HUES6 (cell line): ENCODE measurements around the gene ANO1.
"Not testable (repeated sequence)": the region's sequence is repeated elsewhere in the genome, so short reads cannot be mapped to it uniquely, and the experiment has no call there.

ENCODE experiments used
- H3K27ac ChIP-seq: 2 replicates; pipeline ENCODE4 v1.7.0; 2013; ENCODE audit warnings: low read depth, mild to moderate bottlenecking, low read length, inconsistent platforms
- H3K27me3 ChIP-seq: 2 replicates; pipeline ENCODE4 v1.6.1; 2013; ENCODE audit warnings: low read length; ENCODE audit not compliant: control insufficient read depth, insufficient read depth
- H3K36me3 ChIP-seq: 2 replicates; pipeline ENCODE4 v1.6.1; 2013; ENCODE audit warnings: low read length; ENCODE audit not compliant: control insufficient read depth, insufficient read depth
- H3K4me1 ChIP-seq: 2 replicates; pipeline ENCODE4 v1.6.1; 2013; ENCODE audit warnings: low read length; ENCODE audit not compliant: control insufficient read depth, insufficient read depth
- H3K4me3 ChIP-seq: 2 replicates; pipeline ENCODE4 v1.5.1; 2013; ENCODE audit warnings: low read depth, low read length
- H3K9ac ChIP-seq: one replicate; pipeline ENCODE4 v1.6.1; 2013; ENCODE audit warnings: mild to moderate bottlenecking, low read length
- H3K9me3 ChIP-seq: 2 replicates; pipeline ENCODE4 v1.6.1; 2013; ENCODE audit warnings: low read depth, low read length; ENCODE audit not compliant: control insufficient read depth, insufficient read depth

The ANO1 gene

DNA sequence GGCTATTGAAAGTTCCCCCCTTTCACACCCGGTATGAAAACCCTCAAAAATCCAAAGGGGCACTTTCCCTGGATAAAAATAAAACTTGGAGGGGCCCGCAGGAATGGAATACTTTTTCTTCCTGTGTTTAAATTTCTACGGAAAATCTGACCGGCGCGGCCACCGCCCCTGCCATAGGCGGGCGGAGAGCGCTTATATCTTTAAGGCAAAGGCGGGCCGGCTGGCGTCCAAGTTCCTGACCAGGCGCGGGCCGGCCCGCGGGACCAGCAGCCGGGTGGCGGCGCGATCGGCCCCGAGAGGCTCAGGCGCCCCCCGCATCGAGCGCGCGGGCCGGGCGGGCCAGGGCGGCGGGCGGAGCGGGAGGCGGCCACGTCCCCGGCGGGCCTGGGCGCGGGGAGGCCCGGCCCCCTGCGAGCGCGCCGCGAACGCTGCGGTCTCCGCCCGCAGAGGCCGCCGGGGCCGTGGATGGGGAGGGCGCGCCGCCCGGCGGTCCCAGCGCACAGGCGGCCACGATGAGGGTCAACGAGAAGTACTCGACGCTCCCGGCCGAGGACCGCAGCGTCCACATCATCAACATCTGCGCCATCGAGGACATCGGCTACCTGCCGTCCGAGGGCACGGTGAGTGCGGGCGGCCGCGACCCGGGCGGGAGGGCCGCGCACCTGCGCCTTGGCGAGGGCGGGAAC lies at the start of gene ANO1:
Gene ANO1, plus strand, starts transcription at position 223 of the 686 bp plus-strand sequence. Its CDS starts 290 bp downstream, at position 513.
- H3K4me3 ChIP-seq: peak within 1 kb of the TSS; percentile 58
- H3K27me3 ChIP-seq: peaks cover 90% of the 10 kb centered on the region
- peaks cover 20% of the 10 kb centered on the region for H3K4me1 ChIP-seq
- H3K9ac ChIP-seq: no peak within 1 kb of the TSS
- no peaks in the 10 kb centered on the region for H3K36me3 ChIP-seq
- H3K27ac ChIP-seq: no peak within 1 kb of the TSS
- no peaks in the 10 kb centered on the region for H3K9me3 ChIP-seq

DNA sequence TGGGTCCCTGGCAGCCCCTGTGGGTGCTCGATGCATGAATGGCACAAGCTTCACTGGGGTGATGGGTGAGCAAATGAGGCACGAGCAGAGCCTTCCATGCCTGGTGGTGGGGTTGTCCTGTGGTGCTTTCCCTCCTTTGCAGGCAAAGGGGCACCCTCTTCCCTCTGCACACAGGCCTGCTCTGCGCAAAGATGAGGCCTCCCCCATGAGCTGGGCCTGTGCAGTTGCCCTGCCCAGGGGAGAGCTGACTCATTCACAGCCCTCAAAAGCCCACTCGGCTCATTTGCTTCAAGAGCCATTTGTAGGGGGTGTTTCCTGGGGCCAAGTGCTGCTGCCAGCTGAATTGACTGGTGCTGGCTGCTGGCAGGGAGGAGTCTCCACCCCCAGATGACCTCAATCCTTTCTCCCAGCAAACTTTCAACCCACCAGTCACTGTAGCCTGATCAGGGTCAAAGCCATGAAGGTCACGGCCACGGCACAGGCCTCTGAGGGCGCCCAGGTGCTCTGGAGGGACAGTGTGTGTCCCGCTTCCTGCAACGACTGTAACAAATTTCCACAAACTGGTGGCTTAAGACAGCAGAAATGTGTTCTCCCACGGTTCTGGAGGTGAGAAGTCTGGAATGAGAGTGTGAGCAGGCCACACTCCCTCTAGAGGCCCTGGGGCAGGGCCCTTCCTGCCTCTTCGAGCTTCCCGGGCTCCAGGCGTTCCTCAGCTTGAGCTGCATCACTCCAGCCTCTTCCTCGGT lies 48.8 kb upstream of the ANO1 start:
- Histone ChIP-seq H3K9me3 (peaks cover 11% of the 10 kb centered on the region; the same call in 1 of the 2 replicates), H3K9ac (no peak overlapping the region), H3K27ac (no peak overlapping the region), H3K4me3 (no peak overlapping the region), H3K36me3 (no peaks in the 10 kb centered on the region), H3K4me1 (peaks cover 7% of the 10 kb centered on the region; the same call in 1 of the 2 replicates), H3K27me3 (peaks cover 7% of the 10 kb centered on the region; the same call in 1 of the 2 replicates)

DNA sequence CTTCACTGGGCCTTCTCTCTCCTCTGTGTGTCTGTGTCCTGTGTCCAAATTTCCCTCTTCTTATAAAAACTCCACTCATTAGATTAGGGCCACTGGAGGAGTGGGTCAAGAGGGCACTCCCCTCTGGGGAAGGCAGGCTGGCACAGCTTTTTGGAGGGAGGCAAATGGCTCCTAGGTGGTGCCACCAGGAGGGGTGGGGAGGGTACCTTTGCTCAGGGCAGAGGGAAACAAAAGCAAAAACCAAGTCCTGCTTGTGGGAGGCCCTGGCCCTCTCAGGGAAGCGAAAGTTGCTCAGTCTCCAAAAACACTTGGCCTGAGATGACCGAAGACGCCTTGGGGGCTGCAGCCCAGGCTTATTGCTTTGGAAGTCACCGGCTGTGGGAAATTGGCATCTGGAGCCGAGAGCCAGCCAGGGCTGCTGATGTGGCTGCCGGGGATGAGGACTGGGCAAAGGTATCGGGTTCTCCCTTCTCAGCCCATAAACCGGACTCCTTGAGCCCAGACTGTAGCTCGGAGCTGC lies 48.2 kb upstream of the ANO1 start:
- Histone ChIP-seq H3K4me1 (peaks cover 13% of the 10 kb centered on the region; the same call in 1 of the 2 replicates), H3K36me3 (no peaks in the 10 kb centered on the region), H3K9ac (no peak overlapping the region), H3K9me3 (peaks cover 11% of the 10 kb centered on the region; the same call in 1 of the 2 replicates), H3K4me3 (no peak overlapping the region), H3K27ac (no peak overlapping the region), H3K27me3 (peaks cover 7% of the 10 kb centered on the region; the same call in 1 of the 2 replicates)

DNA sequence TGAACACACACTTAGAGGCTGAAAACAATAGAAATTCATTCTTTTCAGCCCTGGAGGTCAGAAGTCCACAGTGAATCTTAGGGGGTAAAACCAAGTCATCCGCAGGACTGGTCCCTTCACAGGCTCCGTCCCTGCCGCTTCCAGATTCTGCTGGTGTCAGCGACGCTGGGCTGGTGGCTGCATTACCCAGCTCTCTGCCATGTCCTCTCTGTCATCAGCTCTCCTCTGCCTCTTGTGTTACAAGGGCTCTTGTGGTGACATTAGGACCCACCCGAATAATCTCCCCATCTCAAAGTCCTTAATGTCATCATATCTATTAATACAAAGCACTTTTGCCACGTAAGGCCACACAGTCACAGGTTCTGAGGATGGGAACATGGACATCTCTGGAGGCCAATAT lies 47.7 kb upstream of the ANO1 start:
- Histone ChIP-seq H3K9me3 (peaks cover 7% of the 10 kb centered on the region; the same call in 1 of the 2 replicates), H3K4me1 (peaks cover 14% of the 10 kb centered on the region; the same call in 1 of the 2 replicates), H3K9ac (no peak overlapping the region), H3K27me3 (peaks cover 7% of the 10 kb centered on the region; the same call in 1 of the 2 replicates), H3K27ac (no peak overlapping the region), H3K36me3 (no peaks in the 10 kb centered on the region), H3K4me3 (no peak overlapping the region)

DNA sequence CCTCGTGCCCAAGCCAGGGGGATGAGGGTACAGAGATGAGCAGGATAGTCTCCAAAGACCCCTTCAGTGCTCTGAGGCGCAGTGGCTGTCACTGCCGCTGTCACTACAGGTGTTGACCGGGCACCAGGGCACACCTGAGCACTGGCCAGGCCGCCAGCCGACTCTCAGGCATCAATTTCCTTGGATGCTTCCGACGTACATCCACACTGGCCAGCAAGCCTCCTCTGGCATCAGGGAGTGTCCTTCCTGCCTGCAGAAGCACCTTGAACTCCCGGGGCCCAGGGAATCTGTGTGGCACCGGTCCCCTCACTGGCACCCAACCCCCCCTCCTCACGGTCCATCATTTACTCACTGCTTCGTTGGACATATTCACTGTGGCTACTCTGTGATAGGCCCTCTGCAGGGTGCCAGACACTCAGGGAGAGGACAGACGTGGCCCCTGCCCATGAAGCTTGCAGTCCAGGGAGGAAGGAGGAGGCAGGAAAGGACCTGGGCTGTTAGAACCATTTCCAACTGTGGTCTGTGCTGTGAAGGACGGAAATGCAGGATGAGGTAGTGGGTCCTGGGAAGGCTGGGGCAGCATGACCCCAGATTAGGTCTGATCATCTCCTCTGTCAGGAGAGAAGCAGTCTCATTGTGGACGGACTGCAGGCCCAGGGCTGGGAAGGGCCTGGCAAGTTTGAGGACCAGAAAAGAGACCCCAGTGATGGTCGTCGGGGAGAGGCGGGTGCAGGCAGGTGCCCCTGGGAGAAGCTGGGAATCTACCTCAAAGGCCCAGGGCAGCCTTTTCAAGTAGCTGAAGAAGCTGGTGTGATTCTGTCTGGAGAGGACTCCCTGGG lies 46.3 kb upstream of the ANO1 start:
- Histone ChIP-seq H3K4me1 (peaks cover 14% of the 10 kb centered on the region; the same call in 1 of the 2 replicates), H3K27ac (no peak overlapping the region), H3K9ac (no peak overlapping the region), H3K27me3 (peaks cover 7% of the 10 kb centered on the region; the same call in 1 of the 2 replicates), H3K9me3 (peaks cover 3% of the 10 kb centered on the region), H3K36me3 (no peaks in the 10 kb centered on the region), H3K4me3 (no peak overlapping the region)

DNA sequence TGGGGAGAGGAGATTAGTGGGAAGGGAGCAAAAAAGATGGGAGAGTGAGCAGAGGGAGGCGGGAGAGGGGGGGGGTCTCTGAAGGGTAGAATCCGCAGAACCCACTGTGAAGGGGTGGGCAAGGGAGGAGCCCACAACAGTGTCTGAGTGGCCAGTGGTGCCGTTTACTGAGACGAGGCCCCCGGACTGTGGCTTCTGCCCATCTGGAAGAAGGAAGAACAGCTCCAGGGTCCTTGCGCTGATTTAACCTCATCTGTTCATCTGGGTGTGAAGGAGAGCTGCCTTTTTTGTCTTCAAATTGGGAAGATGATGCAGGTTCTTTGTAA lies 45.7 kb upstream of the ANO1 start:
- H3K9me3 ChIP-seq: peaks cover 9% of the 10 kb centered on the region
- H3K27me3 ChIP-seq: peaks cover 7% of the 10 kb centered on the region; the same call in 1 of the 2 replicates
- H3K4me3 ChIP-seq: no peak overlapping the region
- H3K27ac ChIP-seq: no peak overlapping the region
- no peak overlapping the region for H3K9ac ChIP-seq
- H3K4me1 ChIP-seq: peaks cover 14% of the 10 kb centered on the region; the same call in 1 of the 2 replicates
- no peaks in the 10 kb centered on the region for H3K36me3 ChIP-seq

DNA sequence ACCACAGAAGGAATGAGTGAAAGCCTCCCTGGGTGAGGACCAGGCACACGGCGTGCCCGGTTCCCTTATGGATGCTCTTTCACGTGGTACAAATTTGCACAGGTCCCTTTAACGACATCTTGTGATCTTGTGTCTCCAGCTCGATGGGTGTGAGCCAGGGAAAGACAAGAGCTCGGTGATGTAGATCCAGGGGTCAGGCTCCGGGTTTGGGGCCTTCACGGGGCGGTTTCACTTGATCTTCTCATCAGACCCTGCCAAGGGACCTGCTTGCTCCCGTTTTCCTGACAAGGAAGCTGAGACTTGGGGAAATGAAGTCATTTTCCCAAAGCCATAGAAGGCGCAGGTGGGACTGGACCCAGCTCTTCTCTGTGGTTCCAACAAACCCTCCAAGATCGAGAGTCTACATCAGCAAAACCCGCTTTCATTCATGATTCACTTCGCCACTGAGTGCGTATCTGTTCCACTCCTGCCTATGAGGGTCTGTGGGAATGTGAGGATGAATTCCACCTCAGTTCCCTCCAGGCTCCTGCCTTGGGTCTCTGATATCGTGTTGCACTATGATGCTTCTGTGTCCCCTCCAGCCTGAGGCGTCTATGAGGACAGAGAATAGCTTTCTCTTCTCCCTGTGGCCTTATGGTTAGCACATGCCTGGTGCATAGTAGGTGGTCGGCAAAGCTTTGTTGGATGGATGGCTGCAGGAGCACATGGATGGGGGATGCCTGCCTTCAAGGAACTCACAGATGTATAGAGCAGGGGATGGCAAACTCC lies 45.0 kb upstream of the ANO1 start:
- Histone ChIP-seq H3K9me3 (peaks cover 16% of the 10 kb centered on the region), H3K36me3 (no peaks in the 10 kb centered on the region), H3K9ac (no peak overlapping the region), H3K4me1 (peaks cover 14% of the 10 kb centered on the region; the same call in 1 of the 2 replicates), H3K27ac (no peak overlapping the region), H3K4me3 (no peak overlapping the region), H3K27me3 (peaks cover 7% of the 10 kb centered on the region; the same call in 1 of the 2 replicates)

DNA sequence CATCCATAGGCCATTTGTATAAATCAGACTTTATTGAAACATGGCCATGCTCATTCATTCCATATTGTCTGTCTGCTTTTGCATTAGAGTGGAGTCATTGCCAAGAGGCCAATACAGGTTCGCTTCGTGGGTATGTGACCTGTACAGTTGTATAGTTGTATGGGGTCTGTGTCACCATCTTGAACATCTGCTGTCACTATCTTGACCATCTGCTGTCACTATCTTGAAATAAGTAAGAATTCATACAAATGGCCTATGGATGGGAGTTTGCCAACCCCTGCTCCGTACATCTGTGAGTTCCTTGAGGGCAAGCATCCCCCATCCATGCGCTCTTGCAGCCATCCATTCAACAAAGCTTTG lies 44.4 kb upstream of the ANO1 start:
- H3K4me1 ChIP-seq: peaks cover 14% of the 10 kb centered on the region; the same call in 1 of the 2 replicates
- no peaks in the 10 kb centered on the region for H3K36me3 ChIP-seq
- no peak overlapping the region for H3K9ac ChIP-seq
- no peak overlapping the region for H3K4me3 ChIP-seq
- peaks cover 7% of the 10 kb centered on the region; the same call in 1 of the 2 replicates for H3K27me3 ChIP-seq
- H3K27ac ChIP-seq: no peak overlapping the region
- H3K9me3 ChIP-seq: peaks cover 22% of the 10 kb centered on the region

DNA sequence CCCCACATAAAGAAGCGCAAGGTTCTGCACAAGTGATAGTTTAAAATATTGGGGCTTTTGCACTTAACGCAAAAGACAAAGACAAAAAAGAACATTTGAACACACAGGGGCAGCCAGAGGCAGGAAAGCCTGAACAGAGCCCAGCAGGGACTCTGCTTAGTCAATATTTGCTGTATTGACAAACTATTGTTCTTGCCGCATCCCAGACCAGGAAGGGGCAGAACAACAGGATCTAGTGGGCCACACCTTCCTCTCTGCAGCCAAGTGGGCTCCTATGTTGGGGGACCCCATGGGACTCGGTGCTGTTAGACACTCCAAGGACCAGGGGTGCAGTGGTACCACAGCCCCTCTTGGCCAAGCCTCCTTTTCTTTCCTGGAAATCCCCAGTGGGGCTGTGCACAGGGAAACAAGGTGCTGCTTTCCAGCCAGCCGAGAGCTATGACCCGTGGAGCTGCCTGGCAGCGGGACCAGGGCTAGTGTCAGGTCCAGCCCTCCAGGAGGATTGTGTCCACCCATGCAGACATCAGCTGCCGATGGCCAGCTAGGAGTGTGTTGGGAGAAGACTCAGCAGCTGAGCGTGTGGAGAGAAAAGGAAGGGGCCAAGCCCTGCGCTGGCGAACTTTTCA lies 43.3 kb upstream of the ANO1 start:
- H3K27ac ChIP-seq: no peak overlapping the region
- peaks cover 9% of the 10 kb centered on the region; the same call in 1 of the 2 replicates for H3K4me1 ChIP-seq
- no peak overlapping the region for H3K4me3 ChIP-seq
- H3K9me3 ChIP-seq: peaks cover 33% of the 10 kb centered on the region
- no peaks in the 10 kb centered on the region for H3K36me3 ChIP-seq
- H3K27me3 ChIP-seq: peaks cover 7% of the 10 kb centered on the region; the same call in 1 of the 2 replicates
- no peak overlapping the region for H3K9ac ChIP-seq

DNA sequence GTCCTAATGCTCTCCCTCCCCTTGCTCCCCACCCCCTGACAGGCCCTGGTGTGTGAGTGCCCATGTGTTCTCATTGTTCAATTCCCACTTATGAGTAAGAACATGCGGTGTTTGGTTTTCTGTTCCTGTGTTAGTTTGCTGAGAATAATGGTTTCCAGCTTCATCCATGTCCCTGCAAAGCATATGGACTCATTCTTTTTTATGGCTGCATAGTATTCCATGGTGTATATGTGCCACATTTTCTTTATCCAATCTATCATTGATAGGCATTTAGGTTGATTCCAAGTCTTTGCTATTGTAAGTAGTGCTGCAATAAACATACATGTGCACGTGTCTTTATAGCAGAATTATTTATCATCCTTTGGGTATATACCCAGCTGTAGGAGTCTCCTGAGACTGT lies 42.5 kb upstream of the ANO1 start:
- not testable (repeated sequence) for H3K27me3 ChIP-seq, H3K27ac ChIP-seq, H3K4me3 ChIP-seq, H3K36me3 ChIP-seq, H3K9ac ChIP-seq, H3K4me1 ChIP-seq
- peaks cover 38% of the 10 kb centered on the region for H3K9me3 ChIP-seq
